ENCODE measurements around the gene SRMS.
A peak's percentile ranks its signal among the peaks of the same experiment; 100 is the strongest.

SRMS gene

DNA sequence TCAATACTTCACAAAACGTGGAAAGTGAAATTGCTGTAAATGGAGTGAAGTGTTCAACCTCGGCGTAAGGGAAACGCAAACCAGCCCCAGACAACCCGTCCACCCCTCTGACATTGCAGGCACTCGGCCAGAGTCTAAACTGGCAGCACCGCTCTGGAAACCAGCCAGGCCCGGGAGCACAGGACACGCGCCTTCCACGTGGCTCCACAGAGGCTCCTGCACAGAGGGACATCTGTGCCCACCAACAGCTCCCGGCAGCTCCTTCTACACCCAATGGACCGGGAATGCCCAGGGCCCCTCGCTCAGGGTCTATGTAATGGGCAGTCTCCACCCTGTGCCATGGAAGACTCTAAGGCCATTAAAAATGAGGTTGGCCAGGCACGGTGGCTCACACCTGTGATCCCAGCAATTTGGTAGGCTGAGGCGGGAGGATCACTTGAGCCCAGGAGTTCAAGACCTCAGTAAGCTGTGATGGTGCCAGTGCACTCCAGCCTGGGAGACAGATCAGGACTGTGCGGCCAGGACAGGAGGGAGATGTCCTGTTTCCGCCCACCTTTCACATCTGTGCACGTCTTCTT lies 29.9 kb upstream of the SRMS start:
- no peak for DNase-seq (ENCODE audit: low spot score)
- TF ChIP-seq, protein P1, sequence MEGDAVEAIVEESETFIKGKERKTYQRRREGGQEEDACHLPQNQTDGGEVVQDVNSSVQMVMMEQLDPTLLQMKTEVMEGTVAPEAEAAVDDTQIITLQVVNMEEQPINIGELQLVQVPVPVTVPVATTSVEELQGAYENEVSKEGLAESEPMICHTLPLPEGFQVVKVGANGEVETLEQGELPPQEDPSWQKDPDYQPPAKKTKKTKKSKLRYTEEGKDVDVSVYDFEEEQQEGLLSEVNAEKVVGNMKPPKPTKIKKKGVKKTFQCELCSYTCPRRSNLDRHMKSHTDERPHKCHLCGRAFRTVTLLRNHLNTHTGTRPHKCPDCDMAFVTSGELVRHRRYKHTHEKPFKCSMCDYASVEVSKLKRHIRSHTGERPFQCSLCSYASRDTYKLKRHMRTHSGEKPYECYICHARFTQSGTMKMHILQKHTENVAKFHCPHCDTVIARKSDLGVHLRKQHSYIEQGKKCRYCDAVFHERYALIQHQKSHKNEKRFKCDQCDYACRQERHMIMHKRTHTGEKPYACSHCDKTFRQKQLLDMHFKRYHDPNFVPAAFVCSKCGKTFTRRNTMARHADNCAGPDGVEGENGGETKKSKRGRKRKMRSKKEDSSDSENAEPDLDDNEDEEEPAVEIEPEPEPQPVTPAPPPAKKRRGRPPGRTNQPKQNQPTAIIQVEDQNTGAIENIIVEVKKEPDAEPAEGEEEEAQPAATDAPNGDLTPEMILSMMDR (IDR thresholded peaks at IDR 0.05), result no peak
- no peak overlapping the region for H3K27ac ChIP-seq
- no peak overlapping the region for H3K4me3 ChIP-seq

DNA sequence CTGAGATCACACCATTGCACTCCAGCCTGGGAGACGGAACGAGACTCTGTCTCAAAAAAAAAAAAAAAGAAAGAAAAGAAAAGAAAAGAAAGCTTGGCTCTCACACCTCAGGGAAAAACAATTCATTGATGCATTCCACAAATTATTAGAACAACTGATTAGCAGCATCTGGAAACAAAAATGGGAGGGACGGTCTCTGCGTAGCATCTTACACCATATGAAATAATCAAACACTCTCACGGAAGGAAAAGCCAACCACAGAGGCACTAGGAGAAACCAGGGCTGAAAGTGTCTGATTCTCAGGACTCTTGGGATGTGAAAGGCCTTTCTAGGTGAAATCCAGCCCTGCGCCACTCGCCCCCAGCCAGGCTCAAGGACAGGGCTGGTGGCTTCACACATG lies 28.8 kb upstream of the SRMS start:
- TF ChIP-seq, protein P1 (IDR thresholded peaks at IDR 0.05), result no peak
- H3K4me3 ChIP-seq, result no peak overlapping the region

DNA sequence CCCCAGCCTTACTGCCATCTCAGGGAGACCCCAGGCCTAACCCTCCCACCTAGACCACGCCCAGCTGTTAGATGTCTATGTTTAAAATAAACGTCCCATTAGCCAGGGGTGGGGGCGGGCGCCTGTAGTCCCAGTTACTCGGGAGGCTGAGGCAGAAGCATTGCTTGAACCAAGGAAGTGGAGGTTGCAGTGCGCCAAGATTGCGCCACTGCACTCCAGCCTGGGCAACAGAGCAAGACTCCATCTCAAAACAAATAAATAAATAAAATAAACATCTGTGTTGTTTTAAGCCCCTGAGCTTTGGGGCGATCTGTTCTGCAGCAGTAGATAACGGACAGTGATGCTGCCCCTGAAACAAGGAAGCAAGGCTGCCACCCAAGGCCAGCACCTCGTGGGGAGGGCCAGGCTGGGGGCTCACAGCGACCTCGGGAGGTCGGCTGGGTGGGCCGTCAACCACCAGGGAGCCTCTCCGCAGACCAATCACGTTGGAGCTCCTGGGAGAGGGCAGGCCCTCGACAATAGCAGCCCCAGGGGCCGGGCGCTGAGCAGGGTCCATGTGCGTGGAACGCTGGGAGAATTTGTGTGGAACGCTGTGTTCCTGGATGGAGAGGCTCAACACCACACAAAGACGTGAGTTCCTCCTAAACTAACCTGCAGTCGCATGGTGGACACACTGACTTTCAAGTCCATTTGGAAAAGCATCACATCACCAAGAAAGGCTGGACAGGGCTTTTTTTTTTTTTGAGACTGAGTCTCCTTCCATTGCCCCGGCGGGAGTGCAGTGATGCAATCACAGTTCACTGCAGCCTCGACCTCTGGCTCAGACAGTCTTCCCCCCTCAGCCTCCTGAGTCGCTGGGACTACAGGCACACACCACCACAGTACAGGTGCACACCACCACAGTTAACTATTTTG lies 27.5 kb upstream of the SRMS start:
- Histone ChIP-seq H3K4me3 (no peak overlapping the region), H3K27ac (peak overlapping the region in 1 of 2 donors; percentile 86)
- TF ChIP-seq, protein P1 (IDR thresholded peaks at IDR 0.05), result no peak
- DNase-seq (ENCODE audit: low spot score), result no peak

More for the DNA sequence above, 28.8 kb upstream of the SRMS start:
- no peak overlapping the region for H3K27ac ChIP-seq
- DNase-seq (ENCODE audit: low spot score), result no peak

DNA sequence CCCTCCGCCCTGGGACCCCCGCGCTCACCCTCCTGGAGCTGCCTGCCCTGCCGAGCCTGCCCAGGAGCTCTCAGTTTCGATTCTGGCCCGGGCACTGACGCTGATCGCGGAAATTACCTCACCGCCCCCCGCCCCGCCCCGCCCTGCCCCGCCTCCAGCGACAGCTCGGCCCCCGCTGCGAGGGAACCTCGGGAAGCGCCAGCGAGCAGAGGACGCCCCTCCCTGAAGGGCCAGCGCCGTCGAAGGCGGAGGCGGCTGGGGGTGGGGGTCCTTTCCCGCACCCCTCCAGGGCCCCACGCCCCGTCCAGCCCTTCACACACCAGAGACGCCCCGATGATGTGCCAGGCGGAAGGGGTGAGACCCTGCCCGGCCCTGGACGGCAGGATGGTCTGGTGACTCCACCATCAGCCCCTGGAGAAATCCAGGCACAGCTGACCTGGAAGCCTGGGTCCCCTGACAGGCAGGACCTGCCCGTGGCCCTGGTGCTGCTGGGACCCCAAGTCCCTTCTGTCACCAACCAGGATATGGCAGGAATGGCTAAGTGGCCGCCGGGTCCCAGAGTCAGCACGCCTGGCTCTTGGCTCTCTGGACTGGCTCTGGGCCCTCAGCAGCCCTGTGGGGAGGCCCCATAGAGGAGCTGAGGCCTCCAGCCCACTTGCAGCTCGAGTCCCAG lies 26.7 kb upstream of the SRMS start, which contains the start of gene HELZ2:
HELZ2 (minus strand) TSS at position 84 of the 673 bp plus-strand sequence. CDS start 1,854 bp downstream, outside the sequence.
- Histone ChIP-seq H3K27ac (peak within 1 kb of the TSS; percentile 60 to 86), H3K4me3 (peak within 1 kb of the TSS; percentile 91)
- peak; percentile 88 for DNase-seq (ENCODE audit: low spot score)
- TF ChIP-seq, protein P1 (IDR thresholded peaks at IDR 0.05), result no peak

DNA sequence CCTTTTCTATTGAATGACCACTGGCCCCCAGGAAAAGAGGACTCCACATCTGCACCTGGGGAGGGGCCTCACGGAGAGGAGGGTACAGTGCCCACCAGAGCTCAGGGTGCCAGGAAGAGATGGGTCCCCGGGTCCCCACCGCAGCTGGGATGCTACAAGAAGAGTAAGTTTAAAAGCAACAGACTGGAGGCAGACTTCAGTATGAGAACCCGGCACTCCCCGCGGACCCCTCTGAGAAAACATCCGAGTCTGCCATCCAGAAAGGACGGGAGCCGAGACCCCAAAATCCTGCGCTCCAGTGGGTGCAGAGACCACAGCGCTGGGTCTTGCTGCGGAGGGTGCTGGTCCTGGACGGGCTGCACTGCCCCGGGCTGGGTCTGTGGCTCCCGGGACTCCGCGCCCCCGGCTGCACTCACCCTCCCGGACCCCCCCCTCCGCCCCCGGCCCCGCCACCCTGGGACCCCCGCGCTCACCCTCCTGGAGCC lies 26.1 kb upstream of the SRMS start:
- DNase-seq (ENCODE audit: low spot score), result no peak
- TF ChIP-seq, protein P1 (IDR thresholded peaks at IDR 0.05), result no peak
- H3K27ac ChIP-seq, result peak overlapping the region; percentile 60 to 86
- peak overlapping the region; percentile 91 for H3K4me3 ChIP-seq

DNA sequence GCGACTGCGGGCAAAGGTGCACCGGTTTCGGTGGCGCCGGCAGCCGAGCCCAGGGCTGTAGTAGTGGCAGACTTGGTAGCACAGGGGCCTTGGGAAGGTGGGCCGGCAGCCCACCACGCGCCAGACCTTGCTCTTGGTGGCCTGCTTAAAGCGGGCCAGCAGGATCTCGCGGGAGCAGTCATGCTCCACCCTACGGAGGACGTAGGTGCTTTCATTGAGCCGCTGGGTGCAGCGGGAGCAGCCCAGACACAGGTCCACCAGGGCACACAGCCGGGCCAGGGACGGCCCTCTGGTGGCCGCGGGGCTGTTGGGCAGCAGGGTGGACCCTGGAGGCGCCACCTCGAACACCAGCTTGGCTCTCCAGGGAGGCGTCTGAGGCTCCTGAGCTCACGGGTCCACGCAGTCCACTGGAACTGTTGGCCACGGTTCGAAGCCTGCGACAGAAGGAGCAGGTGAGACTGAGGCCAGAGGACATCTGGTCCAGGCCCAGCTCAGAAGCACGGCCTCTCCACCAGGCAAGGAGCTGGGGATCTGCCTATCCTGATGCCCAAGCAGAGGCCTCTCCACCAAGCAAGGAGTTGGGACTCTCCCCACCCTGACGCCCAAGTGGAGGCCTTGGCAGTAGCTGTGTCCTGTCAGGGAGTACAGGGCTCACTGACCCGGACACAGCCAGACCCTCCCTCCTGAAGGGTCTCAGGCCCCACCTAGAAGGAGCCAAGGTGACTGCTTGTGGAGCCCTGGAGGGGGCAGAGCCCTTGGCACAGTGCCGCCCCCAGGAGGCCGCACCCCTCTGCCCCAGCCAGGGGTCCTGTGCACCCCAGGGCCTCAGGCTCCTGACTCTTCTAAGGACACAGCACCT lies 25.5 kb upstream of the SRMS start:
- peak overlapping the region; percentile 60 to 86 for H3K27ac ChIP-seq
- H3K4me3 ChIP-seq, result peak overlapping the region; percentile 91
- TF ChIP-seq, protein P1 (IDR thresholded peaks at IDR 0.05), result no peak
- no peak for DNase-seq (ENCODE audit: low spot score)
